ENCODE results near the gene GPR135.

DNA sequence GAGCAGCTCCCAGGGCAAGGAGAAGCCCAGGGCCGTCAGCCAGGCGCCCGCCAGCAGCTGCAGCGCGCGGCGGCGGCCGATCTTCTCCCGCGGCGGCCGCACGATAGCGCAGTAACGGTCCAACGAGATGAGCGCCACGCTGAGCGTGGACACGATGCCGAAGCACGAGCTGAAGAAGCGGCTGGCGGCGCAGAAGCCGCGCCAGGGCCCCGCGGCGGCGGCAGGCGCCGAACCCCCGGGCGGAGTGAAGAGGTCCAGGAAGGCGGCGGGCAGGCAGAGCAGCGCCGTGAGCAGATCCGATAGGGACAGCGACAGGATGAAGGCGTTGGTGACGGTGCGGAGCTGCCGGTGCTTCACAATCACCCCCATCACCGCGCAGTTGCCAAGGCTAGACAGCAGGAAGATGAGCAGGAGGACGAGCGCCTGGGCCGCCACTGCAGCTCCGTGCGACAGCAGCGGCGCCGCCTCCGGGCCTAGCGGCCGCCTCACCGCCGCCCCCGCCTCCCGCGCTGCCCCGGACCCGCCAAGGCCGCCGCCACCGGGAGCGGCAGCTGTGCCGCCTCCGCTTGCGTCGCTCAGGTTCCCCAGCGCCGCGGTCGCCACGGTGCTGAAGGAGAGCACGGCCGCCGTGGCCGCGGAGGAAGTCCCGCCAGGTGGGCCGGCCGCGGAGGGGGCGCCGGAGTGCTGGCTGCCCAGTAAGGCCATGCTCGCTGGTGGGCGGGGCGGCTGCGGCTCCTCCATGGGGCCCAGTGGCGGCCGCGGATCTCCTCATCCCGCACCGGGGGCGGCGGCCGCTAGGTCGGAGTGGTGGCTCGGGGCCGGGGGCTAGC, 479 bp downstream of the GPR135 start:
- TF ChIP-seq CTCF (IDR thresholded peaks at IDR 0.05), result no peak
- no peak for TF ChIP-seq POLR2A (IDR thresholded peaks at IDR 0.05)
